Mesothelial cell of epicardium (in vitro differentiated cells): ENCODE measurements around the gene HOXB7. TPM values are rescaled to one million over a fixed set of nuclear protein-coding genes. Genes with fewer than 3 reads are reported as not detected.
A peak's percentile ranks its signal among the peaks of the same experiment; 100 is the strongest.

ENCODE experiments used
- DNase-seq, 2 experiments: peaks; one replicate each; pipeline ENCODE4 v3.0.0; 2021; ENCODE audit warnings: low spot score in 2 of 2; ENCODE audit not compliant: unreplicated experiment in 2 of 2
- H3K27ac Mint-ChIP-seq: 2 replicates; pipeline ENCODE4 v1.8.0; 2021; ENCODE audit warnings: mixed read lengths
- H3K27me3 Mint-ChIP-seq: 2 replicates; pipeline ENCODE4 v1.8.0; 2021; ENCODE audit warnings: low read depth, mixed read lengths
- H3K36me3 Mint-ChIP-seq: 2 replicates; pipeline ENCODE4 v1.8.0; 2021; ENCODE audit warnings: mixed read lengths
- H3K4me1 Mint-ChIP-seq: 2 replicates; pipeline ENCODE4 v1.8.0; 2021; ENCODE audit warnings: mixed read lengths
- H3K4me3 Mint-ChIP-seq: 2 replicates; pipeline ENCODE4 v1.8.0; 2021; ENCODE audit warnings: mild to moderate bottlenecking, moderate library complexity, mixed read lengths
- H3K9me3 Mint-ChIP-seq: 2 replicates; pipeline ENCODE4 v1.8.0; 2021; ENCODE audit warnings: mixed read lengths
- total RNA-seq: library from RNA; stranded (reverse); gene quantifications from 3 replicates; pipeline ENCODE4 v1.2.1, GENCODE V29; 2021
- TF ChIP-seq, protein P1 (sequence below): fragments of 200-600 bp; sonication (generic); IDR thresholded peaks from one replicate; pipeline ENCODE4 v1.5.0; 2021; ENCODE audit warnings: antibody characterized with exemption; ENCODE audit not compliant: unreplicated experiment

Gene HOXB7
- total RNA-seq, 1 donor from 2014 or later = 20.3 TPM

DNA sequence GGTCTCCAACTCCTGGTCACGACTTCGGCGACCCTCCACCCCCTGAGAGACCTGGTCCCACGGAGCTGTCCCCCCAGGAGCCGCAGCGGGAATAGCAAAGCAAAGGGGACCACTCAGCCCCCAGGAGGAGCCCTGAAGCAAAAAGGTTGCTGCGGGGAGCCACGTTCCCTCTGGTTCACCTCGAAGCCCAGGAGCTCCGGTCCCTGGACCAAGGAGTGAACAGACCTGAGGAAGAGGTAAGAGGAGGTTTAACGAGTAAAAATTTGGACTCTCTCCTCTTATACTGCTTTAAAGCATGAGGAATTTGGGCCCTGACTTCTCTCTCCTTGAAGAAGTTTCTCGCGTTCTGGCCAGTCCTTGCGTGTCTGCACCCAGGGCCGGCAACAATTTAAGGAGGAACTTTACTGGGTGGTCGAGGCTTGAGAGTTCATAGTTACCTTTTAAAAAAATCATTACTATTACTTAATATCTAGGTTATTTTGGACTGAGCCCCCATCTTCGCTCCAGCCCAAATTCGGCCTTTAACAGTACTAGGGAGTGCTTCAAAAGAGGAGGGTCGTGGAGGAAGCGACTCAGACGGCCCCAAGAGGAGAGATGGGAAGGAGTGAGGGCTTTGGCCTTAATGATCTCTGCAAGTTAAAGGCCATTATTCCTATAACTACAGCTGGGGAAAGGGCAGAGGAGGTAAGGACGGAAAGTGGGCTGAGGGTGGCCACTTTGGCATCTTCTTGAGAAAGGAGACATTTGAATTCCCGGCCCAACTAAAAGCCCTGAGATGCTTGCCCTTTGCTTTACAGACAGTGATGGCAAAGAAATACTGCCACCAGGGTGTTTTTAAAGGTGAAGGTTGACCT, 32.3 kb upstream of the HOXB7 start:
- peak overlapping the region; percentile 85 for H3K4me3 Mint-ChIP-seq
- H3K36me3 Mint-ChIP-seq = no peaks in the 10 kb centered on the region

DNA sequence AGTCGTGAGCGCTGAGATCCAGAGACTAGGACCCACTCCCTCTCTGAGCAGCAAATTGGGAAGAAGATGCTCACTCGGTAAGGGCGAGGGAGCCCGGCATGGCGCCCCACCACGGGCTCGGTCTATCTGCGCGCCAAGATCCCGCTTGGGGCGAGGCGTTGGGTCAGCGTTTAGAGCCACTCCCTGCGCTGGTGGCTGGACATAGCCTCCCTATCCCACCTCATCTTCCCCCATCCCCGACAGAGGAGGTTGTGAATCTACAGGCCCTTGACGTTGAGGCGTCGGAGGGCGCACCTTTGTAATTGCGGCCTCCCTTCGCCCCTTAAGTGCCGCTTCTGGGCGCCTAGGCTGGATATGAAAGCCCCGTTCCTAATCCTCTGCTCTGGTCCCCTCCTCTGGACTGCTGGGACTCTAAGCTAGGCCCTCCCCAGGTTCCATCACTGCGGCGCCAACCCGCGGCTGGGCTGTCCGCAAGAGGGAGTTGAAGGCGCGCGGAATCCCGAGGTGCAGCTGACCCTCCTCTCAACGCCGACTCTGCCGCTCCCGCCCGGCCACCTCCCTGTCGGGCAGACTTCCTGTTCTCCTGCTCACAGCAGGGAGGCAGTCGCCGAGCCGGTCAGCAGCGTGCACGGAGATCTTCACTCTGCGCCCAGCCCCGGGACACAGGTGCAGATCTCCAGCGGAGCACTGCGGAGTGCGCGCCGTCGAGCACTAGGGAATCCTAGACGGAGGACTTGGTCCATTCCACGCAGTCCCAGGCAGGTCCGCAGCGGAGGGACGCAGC, 31.4 kb upstream of the HOXB7 start:
- Mint-ChIP-seq H3K4me1 (peaks cover 56% of the 10 kb centered on the region), H3K9me3 (no peaks in the 10 kb centered on the region), H3K27ac (peak overlapping the region; percentile 57), H3K27me3 (peaks cover 95% of the 10 kb centered on the region), H3K36me3 (no peaks in the 10 kb centered on the region), H3K4me3 (peak overlapping the region; percentile 85)
- no peak for DNase-seq
- TF ChIP-seq, protein P1, sequence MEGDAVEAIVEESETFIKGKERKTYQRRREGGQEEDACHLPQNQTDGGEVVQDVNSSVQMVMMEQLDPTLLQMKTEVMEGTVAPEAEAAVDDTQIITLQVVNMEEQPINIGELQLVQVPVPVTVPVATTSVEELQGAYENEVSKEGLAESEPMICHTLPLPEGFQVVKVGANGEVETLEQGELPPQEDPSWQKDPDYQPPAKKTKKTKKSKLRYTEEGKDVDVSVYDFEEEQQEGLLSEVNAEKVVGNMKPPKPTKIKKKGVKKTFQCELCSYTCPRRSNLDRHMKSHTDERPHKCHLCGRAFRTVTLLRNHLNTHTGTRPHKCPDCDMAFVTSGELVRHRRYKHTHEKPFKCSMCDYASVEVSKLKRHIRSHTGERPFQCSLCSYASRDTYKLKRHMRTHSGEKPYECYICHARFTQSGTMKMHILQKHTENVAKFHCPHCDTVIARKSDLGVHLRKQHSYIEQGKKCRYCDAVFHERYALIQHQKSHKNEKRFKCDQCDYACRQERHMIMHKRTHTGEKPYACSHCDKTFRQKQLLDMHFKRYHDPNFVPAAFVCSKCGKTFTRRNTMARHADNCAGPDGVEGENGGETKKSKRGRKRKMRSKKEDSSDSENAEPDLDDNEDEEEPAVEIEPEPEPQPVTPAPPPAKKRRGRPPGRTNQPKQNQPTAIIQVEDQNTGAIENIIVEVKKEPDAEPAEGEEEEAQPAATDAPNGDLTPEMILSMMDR = no peak

More for the DNA sequence above, 32.3 kb upstream of the HOXB7 start:
- no peaks in the 10 kb centered on the region for H3K9me3 Mint-ChIP-seq
- TF ChIP-seq, protein P1 = no peak
- peaks cover 94% of the 10 kb centered on the region for H3K27me3 Mint-ChIP-seq
- peak overlapping the region; percentile 69 for H3K27ac Mint-ChIP-seq
- DNase-seq = no peak
- H3K4me1 Mint-ChIP-seq = peaks cover 51% of the 10 kb centered on the region

DNA sequence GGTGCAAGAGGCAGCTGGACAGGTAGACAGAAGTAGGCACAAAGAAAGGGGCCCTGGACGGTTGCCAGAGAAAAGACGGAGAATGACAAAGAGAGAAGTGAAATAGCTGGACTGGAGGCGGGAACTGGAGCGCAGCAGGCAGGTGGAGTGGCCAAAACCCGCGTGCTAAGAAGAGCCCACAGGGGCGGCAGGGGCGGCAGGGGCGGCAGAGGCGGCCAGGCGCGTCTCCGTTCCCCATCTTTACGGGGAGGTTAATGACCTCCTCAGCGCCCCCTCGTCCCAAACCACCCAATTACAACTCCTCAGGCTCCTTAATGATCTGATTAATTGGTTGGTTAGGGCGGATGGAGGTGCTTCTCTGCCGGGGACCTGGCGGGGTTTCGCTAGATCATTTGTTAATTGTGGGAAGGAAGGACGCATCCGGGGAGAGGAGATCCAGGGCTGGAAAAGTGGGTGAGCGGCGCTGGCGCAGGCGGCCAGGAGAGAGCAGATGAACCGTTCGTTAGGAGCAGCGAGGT, 30.8 kb upstream of the HOXB7 start:
- TF ChIP-seq, protein P1 = no peak
- H3K36me3 Mint-ChIP-seq = no peaks in the 10 kb centered on the region
- peak overlapping the region; percentile 66 for H3K27ac Mint-ChIP-seq
- H3K4me1 Mint-ChIP-seq = peaks cover 60% of the 10 kb centered on the region
- no peaks in the 10 kb centered on the region for H3K9me3 Mint-ChIP-seq
- H3K4me3 Mint-ChIP-seq = peak overlapping the region; percentile 15
- peaks cover 98% of the 10 kb centered on the region for H3K27me3 Mint-ChIP-seq
- DNase-seq = no peak

DNA sequence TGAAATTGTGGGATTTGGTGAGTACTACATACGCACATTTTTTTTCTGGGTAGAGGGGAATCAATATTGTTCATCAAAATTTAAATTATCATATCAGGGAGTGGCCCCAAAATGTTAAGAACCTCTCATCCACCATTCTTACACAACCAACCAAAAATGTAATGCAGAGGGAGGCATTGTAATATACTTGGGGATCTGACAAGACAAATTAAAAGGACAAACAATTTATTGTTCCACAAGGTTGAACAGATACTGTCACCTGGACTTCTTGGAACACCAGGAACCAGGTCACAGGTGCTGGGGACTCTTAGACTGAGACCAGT, 30.0 kb upstream of the HOXB7 start:
- DNase-seq = no peak
- H3K27ac Mint-ChIP-seq = no peak overlapping the region

More for the DNA sequence above, 30.0 kb upstream of the HOXB7 start:
- TF ChIP-seq, protein P1 = no peak
- H3K36me3 Mint-ChIP-seq = no peaks in the 10 kb centered on the region
- H3K9me3 Mint-ChIP-seq = no peaks in the 10 kb centered on the region
- H3K4me3 Mint-ChIP-seq = no peak overlapping the region
- H3K4me1 Mint-ChIP-seq = peaks cover 62% of the 10 kb centered on the region
- H3K27me3 Mint-ChIP-seq = peaks cover 98% of the 10 kb centered on the region
